Caco-2 (cell line): ENCODE data around the gene SATB2. TPM values are rescaled to one million over a fixed set of nuclear protein-coding genes. Genes with fewer than 3 reads are reported as not detected.

ENCODE experiments used
- BruUV-seq: library from RNA; stranded (reverse); fragments of 400-500 nt; replicated peaks from 2 replicates; lab custom pipeline; 2021; lab: Mats Ljungman, UMichigan
- CTCF ChIA-PET: fragments of 300-600 bp; sonication (Branson Sonifier 250); formaldehyde crosslinking; loops from one replicate; lab custom pipeline; 2022; ENCODE audit warnings: antibody characterized with exemption; lab: Charles Lee
- POLR2A ChIA-PET: fragments of 300-600 bp; sonication (Branson Sonifier 250); formaldehyde crosslinking; loops from one replicate; lab custom pipeline; 2022; ENCODE audit warnings: antibody characterized with exemption; lab: Charles Lee
- DNase-seq, 2 experiments: peaks; one replicate each; pipeline versions ENCODE4 v3.0.0 to v3.0.0-alpha.2; 2020 to 2022
- H3K27me3 ChIP-seq: replicated peaks from 2 replicates; pipeline ENCODE4 v1.6.0; 2011; ENCODE audit warnings: low read length; ENCODE audit not compliant: control insufficient read depth, insufficient read depth
- H3K36me3 ChIP-seq: 2 replicates; pipeline ENCODE4 v1.5.1; 2011; ENCODE audit warnings: low read length; ENCODE audit not compliant: control insufficient read depth, insufficient read depth
- H3K4me1 ChIP-seq: fragments of 250-450 bp; sonication (Bioruptor Pico); 2 replicates; pipeline ENCODE4 v1.5.1; 2020; ENCODE audit warnings: mild to moderate bottlenecking
- H3K4me3 ChIP-seq: 2 replicates; pipeline ENCODE4 v1.5.1; 2011; ENCODE audit warnings: low read depth, mild to moderate bottlenecking, control low read depth, low read length
- H3K9me3 ChIP-seq: fragments of 250-450 bp; sonication (Bioruptor Pico); 2 replicates; pipeline ENCODE4 v1.5.1; 2020; ENCODE audit warnings: mild to moderate bottlenecking, moderate library complexity
- H3K27ac Mint-ChIP-seq: one replicate; pipeline ENCODE4 v1.8.0; 2022; ENCODE audit warnings: mixed read lengths; ENCODE audit not compliant: unreplicated experiment
- H3K27me3 Mint-ChIP-seq: one replicate; pipeline ENCODE4 v1.8.0; 2022; ENCODE audit warnings: mixed read lengths; ENCODE audit not compliant: insufficient read depth, unreplicated experiment
- H3K36me3 Mint-ChIP-seq: one replicate; pipeline ENCODE4 v1.8.0; 2022; ENCODE audit warnings: mild to moderate bottlenecking, mixed read lengths; ENCODE audit not compliant: insufficient read depth, unreplicated experiment
- H3K4me1 Mint-ChIP-seq: one replicate; pipeline ENCODE4 v1.8.0; 2022; ENCODE audit warnings: low read depth, mixed read lengths; ENCODE audit not compliant: unreplicated experiment
- H3K4me3 Mint-ChIP-seq: one replicate; pipeline ENCODE4 v1.8.0; 2022; ENCODE audit warnings: mild to moderate bottlenecking, moderate library complexity, mixed read lengths; ENCODE audit not compliant: unreplicated experiment
- H3K9me3 Mint-ChIP-seq: one replicate; pipeline ENCODE4 v1.8.0; 2022; ENCODE audit warnings: mixed read lengths; ENCODE audit not compliant: unreplicated experiment
- intact Hi-C: fragments of 100-400 bp; cut with micrococcal nuclease; formaldehyde crosslinking; loops from one replicate; pipeline ENCODE4 v1.10.0; 2022; ENCODE audit not compliant: unreplicated experiment
- total RNA-seq: library from RNA; stranded (reverse); gene quantifications from 2 replicates; pipeline ENCODE4 v1.2.3, GENCODE V29; 2022
- TF ChIP-seq, protein P1 (sequence below), 2 experiments: fragments of 200-600 bp in 1 of 2; IDR thresholded peaks; 1 replicate in 1 of 2; 2 replicates in 1 of 2; pipeline versions ENCODE4 v1.5.1 to v1.8.0; 2011 to 2022; ENCODE audit warnings: antibody characterized with exemption in 1 of 2, control low read depth in 1 of 2, inconsistent platforms in 1 of 2, low read depth in 1 of 2, low read length in 1 of 2, mild to moderate bottlenecking in 1 of 2, moderate library complexity in 1 of 2; ENCODE audit not compliant: insufficient read depth in 1 of 2, severe bottlenecking in 1 of 2, unreplicated experiment in 1 of 2

The SATB2 gene
- total RNA-seq, 1 experiment from 2014 or later: 1.1 TPM

- Mint-ChIP-seq H3K4me3 (no peak overlapping the region), H3K27ac (no peak overlapping the region), H3K4me1 (no peaks in the 10 kb centered on the region), H3K9me3 (no peaks in the 10 kb centered on the region), H3K36me3 (no peaks in the 10 kb centered on the region), H3K27me3 (peaks cover 2% of the 10 kb centered on the region)
- H3K9me3 ChIP-seq: no peaks in the 10 kb centered on the region
- no peaks in the 10 kb centered on the region for H3K36me3 ChIP-seq
- BruUV-seq: no TSS peak
- CTCF ChIA-PET: no interaction called here
- no peaks in the 10 kb centered on the region for H3K27me3 ChIP-seq
- POLR2A ChIA-PET: no interaction called here
- DNase-seq: no peak
- no peak overlapping the region for H3K4me3 ChIP-seq
- TF ChIP-seq, protein P1, sequence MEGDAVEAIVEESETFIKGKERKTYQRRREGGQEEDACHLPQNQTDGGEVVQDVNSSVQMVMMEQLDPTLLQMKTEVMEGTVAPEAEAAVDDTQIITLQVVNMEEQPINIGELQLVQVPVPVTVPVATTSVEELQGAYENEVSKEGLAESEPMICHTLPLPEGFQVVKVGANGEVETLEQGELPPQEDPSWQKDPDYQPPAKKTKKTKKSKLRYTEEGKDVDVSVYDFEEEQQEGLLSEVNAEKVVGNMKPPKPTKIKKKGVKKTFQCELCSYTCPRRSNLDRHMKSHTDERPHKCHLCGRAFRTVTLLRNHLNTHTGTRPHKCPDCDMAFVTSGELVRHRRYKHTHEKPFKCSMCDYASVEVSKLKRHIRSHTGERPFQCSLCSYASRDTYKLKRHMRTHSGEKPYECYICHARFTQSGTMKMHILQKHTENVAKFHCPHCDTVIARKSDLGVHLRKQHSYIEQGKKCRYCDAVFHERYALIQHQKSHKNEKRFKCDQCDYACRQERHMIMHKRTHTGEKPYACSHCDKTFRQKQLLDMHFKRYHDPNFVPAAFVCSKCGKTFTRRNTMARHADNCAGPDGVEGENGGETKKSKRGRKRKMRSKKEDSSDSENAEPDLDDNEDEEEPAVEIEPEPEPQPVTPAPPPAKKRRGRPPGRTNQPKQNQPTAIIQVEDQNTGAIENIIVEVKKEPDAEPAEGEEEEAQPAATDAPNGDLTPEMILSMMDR (IDR thresholded peaks at IDR 0.05; ENCODE audit: insufficient read depth in 1 of 2, low read depth in 1 of 2, low read length in 1 of 2, severe bottlenecking in 1 of 2, unreplicated experiment in 1 of 2): no peak
- H3K4me1 ChIP-seq: no peaks in the 10 kb centered on the region
- intact Hi-C loops: no loop called here
Measured at GRCh38 chr2:199329031-199329430, 128.7 kb downstream of the SATB2 start.

GRCh38 chr2:199325881-199326280 is 131.9 kb downstream of the SATB2 start:
- H3K9me3 ChIP-seq: no peaks in the 10 kb centered on the region
- DNase-seq: no peak
- ChIA-PET CTCF (no interaction called here), POLR2A (no interaction called here)
- no peaks in the 10 kb centered on the region for H3K27me3 ChIP-seq
- no peaks in the 10 kb centered on the region for H3K36me3 ChIP-seq
- H3K4me1 ChIP-seq: no peaks in the 10 kb centered on the region
- intact Hi-C loops: no loop called here
- no TSS peak for BruUV-seq
- TF ChIP-seq, protein P1 (IDR thresholded peaks at IDR 0.05; ENCODE audit: insufficient read depth in 1 of 2, low read depth in 1 of 2, low read length in 1 of 2, severe bottlenecking in 1 of 2, unreplicated experiment in 1 of 2): no peak
- H3K27ac Mint-ChIP-seq: no peak overlapping the region
- no peaks in the 10 kb centered on the region for H3K9me3 Mint-ChIP-seq
- no peak overlapping the region for H3K4me3 ChIP-seq
- H3K36me3 Mint-ChIP-seq: no peaks in the 10 kb centered on the region
- peaks cover 3% of the 10 kb centered on the region for H3K27me3 Mint-ChIP-seq
- H3K4me3 Mint-ChIP-seq: no peak overlapping the region
- H3K4me1 Mint-ChIP-seq: no peaks in the 10 kb centered on the region

DNA sequence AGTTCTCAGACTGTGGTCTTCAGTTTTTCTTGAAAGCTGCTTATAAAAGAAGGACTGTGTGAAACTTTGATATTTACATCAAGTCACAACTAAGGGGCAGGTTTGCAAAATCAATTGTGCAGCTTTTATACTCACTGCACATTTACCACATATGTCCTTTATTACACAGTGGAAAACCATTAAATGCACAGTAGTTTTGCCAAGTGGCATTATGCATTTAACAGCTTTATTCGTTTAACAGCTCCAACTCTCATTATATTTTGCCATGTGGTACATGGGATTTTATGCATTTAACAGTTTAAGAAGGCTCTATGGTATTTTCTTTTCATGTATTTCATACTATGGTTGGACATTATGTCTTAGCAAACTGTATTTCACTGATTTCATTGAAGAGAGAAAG is 135.6 kb downstream of the SATB2 start:
- ChIA-PET POLR2A (no interaction called here), CTCF (no interaction called here)
- Histone ChIP-seq H3K27me3 (no peaks in the 10 kb centered on the region), H3K4me3 (no peak overlapping the region), H3K36me3 (no peaks in the 10 kb centered on the region), H3K4me1 (no peaks in the 10 kb centered on the region), H3K9me3 (no peaks in the 10 kb centered on the region)
- Mint-ChIP-seq H3K36me3 (no peaks in the 10 kb centered on the region), H3K9me3 (no peaks in the 10 kb centered on the region), H3K4me3 (no peak overlapping the region), H3K4me1 (no peaks in the 10 kb centered on the region), H3K27ac (no peak overlapping the region), H3K27me3 (peaks cover 3% of the 10 kb centered on the region)
- BruUV-seq: no TSS peak
- TF ChIP-seq, protein P1 (IDR thresholded peaks at IDR 0.05; ENCODE audit: insufficient read depth in 1 of 2, low read depth in 1 of 2, low read length in 1 of 2, severe bottlenecking in 1 of 2, unreplicated experiment in 1 of 2): no peak
- intact Hi-C loops: no loop called here
- no peak for DNase-seq
